NCI-H526 treated with DMSO at 0.1 percent for 48 hours (cell line): ENCODE data around the gene HNRNPCL1.
"Not testable (repeated sequence)": the region's sequence is repeated elsewhere in the genome, so short reads cannot be mapped to it uniquely, and the experiment has no call there.

Experiments used
- DNase-seq: peaks from one replicate; lab custom pipeline; 2025; lab: John Stamatoyannopoulos, UW

Gene HNRNPCL1

DNA sequence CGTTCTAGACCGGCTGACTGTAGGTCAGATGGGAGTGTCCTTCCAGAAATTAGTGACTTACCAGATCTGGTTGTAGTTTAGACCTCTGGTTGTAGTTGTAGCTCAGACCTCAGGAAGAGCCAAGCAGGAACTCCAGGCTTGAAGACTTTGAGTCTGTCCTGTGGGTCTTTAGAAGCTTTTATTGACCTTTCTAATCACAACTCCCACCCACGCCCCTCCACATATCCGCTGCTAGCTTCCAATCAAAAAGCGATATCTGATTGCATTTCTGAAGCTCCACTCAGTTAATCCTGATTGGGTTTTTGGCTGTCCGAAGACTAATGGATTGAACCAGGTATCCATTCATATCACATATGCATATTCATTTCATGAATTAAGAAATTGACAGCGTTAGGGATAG lies at the start of gene HNRNPCL1:
TSS of gene HNRNPCL1 (minus strand) at position 101 of the 400 bp plus-strand sequence. CDS start 431 bp downstream, outside the sequence.
- not testable (repeated sequence) for DNase-seq

DNA sequence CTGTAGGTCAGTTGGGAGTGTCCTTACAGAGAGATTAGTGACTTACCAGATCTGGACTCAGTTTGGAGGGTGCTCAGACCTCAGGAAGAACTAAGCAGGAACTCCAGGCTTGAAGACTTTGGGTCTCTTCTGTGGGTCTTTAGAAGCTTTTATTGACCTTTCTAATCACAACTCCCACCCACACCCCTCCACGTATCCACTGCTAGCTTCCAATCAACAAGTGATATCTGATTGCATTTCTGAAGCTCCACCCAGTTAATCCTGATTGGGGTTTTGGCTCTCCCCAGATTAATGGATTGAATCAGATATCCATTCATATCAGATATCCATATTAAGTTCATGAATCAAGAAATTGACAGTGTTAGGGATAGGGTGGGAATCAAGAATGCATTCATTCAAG lies 49.6 kb upstream of the HNRNPCL1 start, which contains the start of gene PRAMEF10:
TSS of gene PRAMEF10 (minus strand) at position 101 of the 400 bp plus-strand sequence. CDS start 2,423 bp downstream, outside the sequence.
- not testable (repeated sequence) for DNase-seq

DNA sequence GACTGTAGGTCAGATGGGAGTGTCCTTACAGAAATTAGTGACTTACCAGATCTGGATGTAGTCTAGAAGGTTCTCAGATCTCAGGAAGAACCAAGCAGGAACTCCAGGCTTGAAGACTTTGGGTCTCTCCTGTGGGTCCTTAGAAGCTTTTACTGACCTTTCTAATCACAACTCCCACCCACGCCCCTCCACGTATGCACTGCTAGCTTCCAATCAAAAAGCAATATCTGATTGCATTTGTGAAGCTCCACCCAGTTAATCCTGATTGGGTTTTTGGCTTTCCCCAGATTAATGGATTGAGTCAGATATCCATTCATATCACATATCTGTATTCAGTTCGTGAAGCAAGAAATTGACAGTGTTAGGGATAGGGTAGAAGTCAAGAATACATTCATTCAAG lies 37.6 kb upstream of the HNRNPCL1 start, which contains the start of gene PRAMEF4:
TSS of gene PRAMEF4 (minus strand) at position 101 of the 400 bp plus-strand sequence. CDS start 2,807 bp downstream, outside the sequence.
- not testable (repeated sequence) for DNase-seq

- DNase-seq: not testable (repeated sequence)
Observed at GRCh38 chr1:12878453-12878852, 29.9 kb upstream of the HNRNPCL1 start.

DNA sequence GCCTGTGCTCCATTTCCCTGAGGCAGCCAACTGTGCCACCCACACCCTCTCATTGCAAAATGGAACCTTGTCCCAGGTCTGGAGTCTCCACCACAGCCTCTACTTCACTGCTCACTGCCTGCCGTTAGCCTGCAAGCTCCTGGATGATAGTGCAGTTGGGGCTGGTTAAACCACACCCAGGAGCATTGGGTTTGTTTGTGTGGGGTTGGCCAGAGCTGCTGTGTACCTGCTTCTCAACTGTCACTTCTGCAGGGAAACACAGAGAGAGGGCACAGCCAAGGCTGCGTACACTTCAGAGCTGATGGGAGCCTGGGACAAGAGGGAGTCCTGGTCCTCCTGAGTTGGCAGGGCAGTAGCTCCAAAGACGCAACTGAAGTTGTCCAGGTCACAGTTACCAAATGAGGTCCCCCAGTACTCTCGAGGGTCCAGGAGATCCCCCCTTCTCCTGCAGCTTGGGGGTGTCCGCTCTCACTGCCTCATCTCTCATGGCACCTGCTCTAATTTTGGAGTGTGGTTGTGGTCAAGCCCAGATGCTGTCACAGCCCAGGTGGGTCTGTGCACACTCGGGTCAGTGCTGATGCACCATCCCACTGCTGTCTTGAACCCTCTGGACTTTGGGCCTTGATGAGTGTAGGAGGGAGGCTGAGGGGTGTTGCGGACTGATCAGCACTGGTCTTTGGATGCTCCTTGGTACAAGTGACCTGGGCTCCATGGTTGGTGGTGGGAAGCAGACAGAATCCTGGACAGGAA lies 14.8 kb upstream of the HNRNPCL1 start:
- DNase-seq: not testable (repeated sequence)

DNA sequence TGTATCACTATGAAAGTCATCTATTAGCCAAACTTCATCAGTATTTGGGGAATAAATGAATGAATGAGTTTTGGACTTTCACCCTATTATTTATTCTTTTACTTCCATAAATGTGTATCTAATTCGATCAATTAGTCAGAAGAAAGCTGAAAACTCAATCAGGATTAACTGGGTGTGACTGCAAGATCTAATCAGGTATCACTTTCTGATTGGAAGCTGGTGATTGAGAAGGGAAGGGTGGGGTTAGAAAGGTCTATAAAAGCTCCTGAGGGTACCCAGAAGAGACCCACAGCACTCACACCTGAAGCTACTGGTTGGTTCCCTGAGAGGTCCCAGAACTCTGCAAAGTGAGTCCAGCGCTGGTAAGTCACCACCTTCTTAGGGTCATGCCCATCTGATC lies 8.3 kb upstream of the HNRNPCL1 start, which contains the start of gene PRAMEF2:
TSS of gene PRAMEF2 (plus strand) at position 301 of the 400 bp plus-strand sequence. CDS start 1,924 bp downstream, outside the sequence.
- DNase-seq: not testable (repeated sequence)

- no peak for DNase-seq
Observed at GRCh38 chr1:12851779-12852178, 3.3 kb upstream of the HNRNPCL1 start.

GRCh38 chr1:12833251-12833650 lies 15.3 kb downstream of the HNRNPCL1 start:
- DNase-seq: not testable (repeated sequence)

GRCh38 chr1:12831310-12831709 lies 17.2 kb downstream of the HNRNPCL1 start, which contains the start of gene PRAMEF11:
PRAMEF11 (minus strand) TSS chr1:12831410; CDS start chr1:12828789, 2,621 bp downstream.
- DNase-seq: not testable (repeated sequence)

- not testable (repeated sequence) for DNase-seq
Observed at GRCh38 chr1:12819061-12819460, 29.5 kb downstream of the HNRNPCL1 start.

GRCh38 chr1:12811409-12811784 lies 37.1 kb downstream of the HNRNPCL1 start:
- no peak for DNase-seq

DNA sequence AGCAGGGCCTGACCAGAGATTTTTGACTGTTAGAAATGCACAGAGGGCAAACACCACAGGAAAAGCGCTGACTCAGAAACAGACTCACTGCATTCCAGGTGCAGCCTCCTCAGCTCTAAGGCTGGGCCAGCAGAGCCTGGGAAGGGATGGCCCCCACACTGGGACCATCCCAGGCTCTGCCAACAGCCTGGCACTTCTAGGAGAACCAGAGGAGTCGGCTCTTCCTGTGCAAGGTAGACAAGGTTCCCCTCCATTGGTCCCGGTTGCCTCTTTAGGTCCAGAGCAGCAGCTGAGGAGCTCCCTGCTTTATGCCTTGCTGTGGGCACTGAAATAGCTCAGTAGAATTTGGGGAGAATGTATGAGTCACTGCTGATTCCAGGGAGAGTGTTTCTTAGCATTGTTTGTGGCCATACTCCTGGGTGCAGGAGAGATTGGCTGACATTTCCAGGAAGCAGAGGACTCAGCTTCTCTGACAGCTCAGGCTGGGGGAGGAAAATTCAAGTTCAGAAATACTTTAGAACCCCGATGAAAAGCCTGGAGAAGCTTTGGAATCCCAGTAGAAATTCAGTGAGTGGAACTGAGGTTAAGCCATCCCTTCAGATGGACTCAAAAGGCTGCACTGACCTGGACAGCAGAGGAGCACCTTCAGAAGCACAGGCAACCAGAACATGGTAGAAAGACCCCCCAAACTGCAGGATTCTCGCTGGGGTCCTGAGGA lies 37.7 kb downstream of the HNRNPCL1 start:
- no peak for DNase-seq

GRCh38 chr1:12809933-12810332 lies 38.6 kb downstream of the HNRNPCL1 start:
- DNase-seq: no peak

DNA sequence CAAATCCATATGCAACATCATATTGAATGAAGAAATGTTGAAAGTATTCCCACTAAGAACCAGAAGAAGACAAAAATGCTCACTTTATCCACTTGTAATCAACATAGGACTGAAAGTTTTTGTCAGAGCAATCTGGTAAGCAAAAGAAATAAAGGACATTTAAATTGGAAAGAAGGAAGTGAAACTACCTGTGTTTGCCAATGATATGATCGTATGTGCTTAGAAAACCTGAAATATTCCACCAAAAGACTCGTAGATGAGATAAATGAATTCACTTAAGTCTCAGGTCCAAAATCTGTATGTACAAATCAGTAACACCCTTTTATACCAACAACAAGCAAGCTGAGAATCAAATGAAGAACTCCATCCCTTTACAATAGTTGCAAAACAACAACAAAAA lies 48.8 kb downstream of the HNRNPCL1 start:
- no peak for DNase-seq

DNA sequence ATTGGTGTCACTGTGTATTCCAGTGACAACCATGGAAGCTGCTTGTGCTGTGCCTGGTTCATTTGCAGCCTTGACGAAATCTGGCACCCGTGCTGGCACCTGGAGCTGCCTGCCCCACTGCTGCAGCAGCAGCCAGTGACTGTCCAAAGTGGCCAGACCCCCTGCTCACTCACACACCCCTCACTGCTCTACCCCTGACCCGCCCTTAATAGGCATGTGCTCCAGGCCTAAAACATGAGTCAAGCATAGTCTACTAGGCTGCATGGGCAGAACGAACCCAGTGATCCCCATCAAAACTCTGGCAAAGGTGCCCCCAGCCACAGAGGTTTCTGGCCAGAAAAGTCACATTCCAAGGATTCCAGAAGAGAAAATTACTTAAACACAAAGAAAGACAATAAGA lies 49.6 kb downstream of the HNRNPCL1 start:
- no peak for DNase-seq
